IMR-90 (cell line): Measurements from ENCODE around the gene ENPP7.

Experiments used
- CEBPB ChIP-seq: IDR thresholded peaks from 2 replicates; pipeline ENCODE4 v1.6.1; 2012; ENCODE audit warnings: low read depth, low read length, improper control_type of control experiment
- CTCF ChIP-seq: conservative IDR thresholded peaks from 2 replicates; pipeline ENCODE4 v1.5.1; 2012; ENCODE audit warnings: mild to moderate bottlenecking, low read depth, low read length, improper control_type of control experiment
- MAFK ChIP-seq: IDR thresholded peaks from 2 replicates; pipeline ENCODE4 v1.6.1; 2012; ENCODE audit warnings: low read depth, low read length, improper control_type of control experiment
- MAZ ChIP-seq: IDR thresholded peaks from 2 replicates; pipeline ENCODE4 v1.6.1; 2012; ENCODE audit warnings: low read depth, mild to moderate bottlenecking, low read length, improper control_type of control experiment, moderate library complexity, borderline replicate concordance
- POLR2A ChIP-seq: IDR thresholded peaks from 2 replicates; pipeline ENCODE4 v1.6.1; 2012; ENCODE audit warnings: mild to moderate bottlenecking, low read depth, low read length
- RCOR1 ChIP-seq: IDR thresholded peaks from 2 replicates; pipeline ENCODE4 v1.6.1; 2012; ENCODE audit warnings: mild to moderate bottlenecking, low read length, improper control_type of control experiment; ENCODE audit not compliant: insufficient replicate concordance
- RFX5 ChIP-seq: IDR thresholded peaks from 2 replicates; pipeline ENCODE4 v1.8.0; 2012; ENCODE audit warnings: low read depth, mild to moderate bottlenecking, low read length, moderate library complexity
- USF2 ChIP-seq: fragments of 150-350 bp; IDR thresholded peaks from 2 replicates; pipeline ENCODE4 v1.6.1; 2017; ENCODE audit warnings: mild to moderate bottlenecking, antibody characterized with exemption, low read length, low read depth

GRCh38 chr17:79740413-79740812, 9.7 kb downstream of the ENPP7 start:
- TF ChIP-seq CTCF (no peak), POLR2A (no peak), RFX5 (no peak), MAFK (no peak), MAZ (no peak), RCOR1 (no peak), USF2 (no peak), CEBPB (no peak)
